ENCODE data around the gene SHANK1.
A peak's percentile ranks its signal among the peaks of the same experiment; 100 is the strongest.

The SHANK1 gene

DNA sequence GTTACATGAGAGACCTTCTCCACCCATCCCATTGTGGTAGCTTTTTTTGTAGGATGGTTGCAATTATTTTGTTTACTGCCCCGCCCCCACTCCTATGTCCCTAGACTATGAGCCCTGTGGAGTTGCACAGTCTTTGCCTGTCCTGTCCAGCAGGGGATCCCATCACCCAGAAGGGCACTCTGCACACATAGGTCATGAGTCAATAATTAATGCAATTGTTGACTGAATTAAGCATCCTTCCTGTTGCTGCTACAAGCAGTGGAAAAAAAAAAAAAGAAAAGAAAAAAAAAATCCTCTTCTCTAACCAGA is 56.2 kb downstream of the SHANK1 start:
- peaks cover 15% of the 10 kb centered on the region for H3K27me3 ChIP-seq (ENCODE audit: low read depth, low read length)
- no peaks in the 10 kb centered on the region for H3K9me3 ChIP-seq (ENCODE audit: control insufficient read depth in 1 of 2, low read length in 2 of 2)
- no peak overlapping the region for H3K4me3 ChIP-seq (ENCODE audit: low read depth in 1 of 2, low read length in 2 of 2)
- peaks cover 0 to 29% of the 10 kb centered on the region in 2 donors for H3K4me1 ChIP-seq (ENCODE audit: control insufficient read depth in 1 of 2, insufficient read depth in 2 of 2, low read length in 2 of 2)
- H3K27ac ChIP-seq (ENCODE audit: low read length): no peak overlapping the region
- no peaks in the 10 kb centered on the region for H3K36me3 ChIP-seq (ENCODE audit: control insufficient read depth in 1 of 2, insufficient read depth in 2 of 2, low read length in 2 of 2)

DNA sequence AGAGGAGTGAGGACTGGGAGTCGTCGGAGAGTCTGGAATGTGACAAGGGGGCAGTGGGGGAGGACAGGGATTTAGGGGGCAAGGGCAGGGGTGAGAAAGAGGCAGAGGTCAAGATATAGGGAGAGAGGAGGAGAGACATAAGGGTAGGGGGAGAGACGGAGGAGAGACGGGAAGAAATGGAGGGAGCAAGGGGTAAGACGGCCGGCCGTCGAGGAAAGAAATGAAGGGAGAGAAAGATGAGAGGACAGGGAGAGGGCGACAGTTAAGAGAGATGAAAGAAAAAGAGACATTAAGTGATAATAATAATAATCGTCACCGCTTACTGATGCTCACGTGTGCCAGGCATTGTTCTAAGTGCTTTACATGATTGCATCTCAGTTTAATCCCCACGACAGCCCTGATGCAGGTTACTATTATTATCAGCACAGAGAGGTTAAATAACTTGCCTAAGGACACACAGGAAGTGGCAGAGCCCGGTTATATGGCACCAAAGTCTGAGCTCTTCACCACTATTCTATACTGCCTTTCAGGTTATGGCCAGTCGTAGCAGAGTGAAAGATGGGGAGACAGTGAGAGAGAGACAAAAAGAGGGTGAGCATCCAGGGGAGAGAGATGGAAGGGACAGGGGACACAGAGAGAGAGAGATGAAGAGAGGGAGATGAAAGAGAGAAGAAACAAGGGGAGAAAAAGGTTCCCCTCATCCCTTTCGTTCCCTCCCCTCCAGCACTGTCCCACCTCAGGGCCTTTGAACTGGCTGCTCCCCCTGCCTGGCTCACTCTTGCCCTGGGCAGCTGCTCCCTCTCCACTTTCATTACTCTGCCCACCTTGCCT is 56.7 kb downstream of the SHANK1 start:
- Histone ChIP-seq H3K27me3 (ENCODE audit: low read depth, low read length) (peaks cover 15% of the 10 kb centered on the region), H3K36me3 (ENCODE audit: control insufficient read depth in 1 of 2, insufficient read depth in 2 of 2, low read length in 2 of 2) (no peaks in the 10 kb centered on the region), H3K4me1 (ENCODE audit: control insufficient read depth in 1 of 2, insufficient read depth in 2 of 2, low read length in 2 of 2) (peaks cover 0 to 29% of the 10 kb centered on the region in 2 donors), H3K27ac (ENCODE audit: low read length) (no peak overlapping the region), H3K9me3 (ENCODE audit: control insufficient read depth in 1 of 2, low read length in 2 of 2) (no peaks in the 10 kb centered on the region), H3K4me3 (ENCODE audit: low read depth in 1 of 2, low read length in 2 of 2) (no peak overlapping the region)

DNA sequence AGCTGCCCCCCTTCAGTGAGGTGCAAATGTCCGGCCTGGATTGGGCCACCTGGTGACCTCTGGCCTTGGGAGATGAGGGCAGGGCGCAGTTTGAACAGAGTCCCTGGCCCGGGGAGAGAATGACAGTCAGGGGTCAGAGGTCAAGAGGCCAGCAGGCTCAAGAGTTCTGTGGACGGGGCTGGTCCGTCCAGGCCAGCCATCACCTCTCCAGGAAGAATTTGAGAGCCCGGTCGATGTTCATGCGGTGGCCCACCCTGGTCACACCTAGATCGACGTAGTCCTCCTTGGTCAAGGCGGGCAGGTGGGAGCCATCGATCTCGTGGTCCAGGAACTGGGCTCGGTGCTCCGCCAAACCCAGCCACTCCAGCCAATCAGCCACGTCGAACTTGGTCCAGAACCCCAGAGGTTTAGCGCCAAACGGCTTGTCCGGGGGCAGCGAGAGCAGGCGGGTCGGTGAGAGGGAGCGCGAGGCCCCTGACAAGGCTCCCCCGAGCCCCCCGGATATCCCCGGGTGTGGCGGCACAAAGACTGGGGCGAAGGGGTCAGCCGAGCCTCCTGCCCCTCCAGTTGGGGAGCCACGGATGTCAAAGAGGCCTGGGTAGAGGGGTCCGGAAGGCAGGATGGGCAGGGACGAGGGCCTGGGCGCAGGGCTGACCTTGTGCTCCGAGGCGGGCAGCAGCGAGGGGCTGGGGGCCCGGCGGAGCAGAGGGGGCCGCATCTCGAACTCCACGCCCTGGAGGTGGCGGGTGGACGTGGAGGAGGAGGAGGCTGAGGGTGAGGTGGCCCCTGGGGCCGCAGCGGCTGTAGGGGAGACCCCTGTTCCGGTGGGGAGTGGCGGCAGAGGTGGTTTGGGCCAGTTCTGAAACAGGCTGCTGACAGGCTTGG is 57.6 kb downstream of the SHANK1 start:
- Histone ChIP-seq H3K27me3 (ENCODE audit: low read depth, low read length) (peaks cover 15% of the 10 kb centered on the region), H3K4me1 (ENCODE audit: control insufficient read depth in 1 of 2, insufficient read depth in 2 of 2, low read length in 2 of 2) (peaks cover 0 to 21% of the 10 kb centered on the region in 2 donors), H3K9me3 (ENCODE audit: control insufficient read depth in 1 of 2, low read length in 2 of 2) (no peaks in the 10 kb centered on the region), H3K4me3 (ENCODE audit: low read depth in 1 of 2, low read length in 2 of 2) (no peak overlapping the region), H3K27ac (ENCODE audit: low read length) (no peak overlapping the region), H3K36me3 (ENCODE audit: control insufficient read depth in 1 of 2, insufficient read depth in 2 of 2, low read length in 2 of 2) (no peaks in the 10 kb centered on the region)

DNA sequence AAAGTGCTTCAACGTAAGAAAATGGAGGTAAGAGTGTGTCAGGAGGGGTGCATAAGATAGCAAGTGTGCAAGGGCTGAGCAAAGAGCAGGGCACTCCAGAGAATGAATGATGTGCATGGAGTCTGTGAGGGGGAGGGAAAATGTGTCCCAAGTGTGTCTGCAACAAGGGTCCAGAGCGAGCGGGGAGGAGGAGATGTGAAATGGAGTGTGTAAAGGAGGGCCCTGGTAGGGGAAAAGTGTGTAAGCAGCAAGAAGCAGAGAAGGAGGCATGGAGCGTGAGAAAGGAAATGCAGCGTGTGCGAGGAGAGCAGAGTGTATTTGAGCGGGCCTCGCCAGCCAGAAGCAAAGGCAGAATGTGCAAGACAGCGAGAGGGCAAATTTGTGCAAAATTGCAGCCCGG is 58.6 kb downstream of the SHANK1 start:
- Histone ChIP-seq H3K36me3 (ENCODE audit: control insufficient read depth in 1 of 2, insufficient read depth in 2 of 2, low read length in 2 of 2) (no peaks in the 10 kb centered on the region), H3K27me3 (ENCODE audit: low read depth, low read length) (peaks cover 10% of the 10 kb centered on the region), H3K4me3 (ENCODE audit: low read depth in 1 of 2, low read length in 2 of 2) (no peak overlapping the region), H3K9me3 (ENCODE audit: control insufficient read depth in 1 of 2, low read length in 2 of 2) (no peaks in the 10 kb centered on the region), H3K4me1 (ENCODE audit: control insufficient read depth in 1 of 2, insufficient read depth in 2 of 2, low read length in 2 of 2) (peaks cover 0 to 13% of the 10 kb centered on the region in 2 donors), H3K27ac (ENCODE audit: low read length) (no peak overlapping the region)

DNA sequence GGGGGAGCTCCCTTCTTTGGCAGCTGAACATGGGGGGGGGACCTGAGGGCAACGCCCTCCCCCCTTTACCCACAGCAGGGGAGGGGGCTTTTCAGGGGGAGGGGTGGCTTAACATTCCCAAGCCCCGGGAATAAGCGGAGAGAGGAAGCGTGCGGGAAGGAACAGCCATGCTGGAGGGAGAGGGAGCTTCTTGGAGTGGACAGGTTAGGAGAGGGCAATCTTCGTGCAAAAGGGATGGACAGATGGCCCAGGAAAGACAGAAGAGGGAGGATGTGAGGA is 59.6 kb downstream of the SHANK1 start:
- H3K27me3 ChIP-seq (ENCODE audit: low read depth, low read length): peaks cover 10% of the 10 kb centered on the region

DNA sequence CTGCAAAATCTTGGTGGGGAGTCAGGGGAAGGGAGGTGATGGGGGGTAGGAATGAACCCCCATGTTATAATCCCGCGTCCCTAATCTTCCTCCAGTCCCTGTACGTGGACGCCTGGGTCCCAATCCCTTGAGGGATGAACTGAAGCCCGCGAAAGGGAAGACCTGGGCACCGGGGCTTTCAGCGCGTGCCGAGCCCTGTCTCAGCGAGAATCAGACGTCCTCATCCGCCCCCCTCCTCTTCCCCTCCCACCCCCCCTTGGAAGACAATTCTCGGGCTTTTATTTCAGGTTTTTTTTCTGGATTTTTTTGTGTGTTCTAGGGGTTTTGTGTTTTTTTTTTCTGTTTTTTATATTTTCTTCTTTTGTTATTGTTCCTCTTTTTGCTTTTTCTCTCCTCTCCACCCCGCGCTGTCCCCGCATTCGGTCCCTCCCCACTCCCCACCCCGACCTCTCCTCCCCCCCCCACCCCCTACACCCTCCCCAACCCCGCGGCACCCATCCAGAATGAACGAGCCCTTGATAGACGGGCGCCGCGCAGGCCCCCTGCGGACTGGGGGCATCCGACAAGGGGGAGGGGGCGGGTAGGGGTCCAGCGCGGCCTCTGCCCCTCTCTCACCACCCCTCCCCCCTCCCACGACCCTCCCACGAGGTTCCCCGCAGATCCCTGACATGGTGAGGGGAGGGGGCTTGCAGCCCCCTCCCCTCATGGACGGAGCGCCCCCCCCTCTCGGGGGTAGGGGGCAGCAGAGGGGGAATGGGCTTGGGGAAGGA is 60.1 kb downstream of the SHANK1 start:
- peak overlapping the region in 1 of 2 donors; percentile 53 for H3K4me3 ChIP-seq (ENCODE audit: low read depth in 1 of 2, low read length in 2 of 2)
- H3K27me3 ChIP-seq (ENCODE audit: low read depth, low read length): peaks cover 10% of the 10 kb centered on the region
- peaks cover 0 to 4% of the 10 kb centered on the region in 2 donors for H3K9me3 ChIP-seq (ENCODE audit: control insufficient read depth in 1 of 2, low read length in 2 of 2)

More for the DNA sequence above, 59.6 kb downstream of the SHANK1 start:
- Histone ChIP-seq H3K36me3 (ENCODE audit: control insufficient read depth in 1 of 2, insufficient read depth in 2 of 2, low read length in 2 of 2) (no peaks in the 10 kb centered on the region), H3K9me3 (ENCODE audit: control insufficient read depth in 1 of 2, low read length in 2 of 2) (peaks cover 0 to under 1% of the 10 kb centered on the region in 2 donors), H3K4me3 (ENCODE audit: low read depth in 1 of 2, low read length in 2 of 2) (no peak overlapping the region), H3K27ac (ENCODE audit: low read length) (no peak overlapping the region), H3K4me1 (ENCODE audit: control insufficient read depth in 1 of 2, insufficient read depth in 2 of 2, low read length in 2 of 2) (peaks cover 0 to 12% of the 10 kb centered on the region in 2 donors)

DNA sequence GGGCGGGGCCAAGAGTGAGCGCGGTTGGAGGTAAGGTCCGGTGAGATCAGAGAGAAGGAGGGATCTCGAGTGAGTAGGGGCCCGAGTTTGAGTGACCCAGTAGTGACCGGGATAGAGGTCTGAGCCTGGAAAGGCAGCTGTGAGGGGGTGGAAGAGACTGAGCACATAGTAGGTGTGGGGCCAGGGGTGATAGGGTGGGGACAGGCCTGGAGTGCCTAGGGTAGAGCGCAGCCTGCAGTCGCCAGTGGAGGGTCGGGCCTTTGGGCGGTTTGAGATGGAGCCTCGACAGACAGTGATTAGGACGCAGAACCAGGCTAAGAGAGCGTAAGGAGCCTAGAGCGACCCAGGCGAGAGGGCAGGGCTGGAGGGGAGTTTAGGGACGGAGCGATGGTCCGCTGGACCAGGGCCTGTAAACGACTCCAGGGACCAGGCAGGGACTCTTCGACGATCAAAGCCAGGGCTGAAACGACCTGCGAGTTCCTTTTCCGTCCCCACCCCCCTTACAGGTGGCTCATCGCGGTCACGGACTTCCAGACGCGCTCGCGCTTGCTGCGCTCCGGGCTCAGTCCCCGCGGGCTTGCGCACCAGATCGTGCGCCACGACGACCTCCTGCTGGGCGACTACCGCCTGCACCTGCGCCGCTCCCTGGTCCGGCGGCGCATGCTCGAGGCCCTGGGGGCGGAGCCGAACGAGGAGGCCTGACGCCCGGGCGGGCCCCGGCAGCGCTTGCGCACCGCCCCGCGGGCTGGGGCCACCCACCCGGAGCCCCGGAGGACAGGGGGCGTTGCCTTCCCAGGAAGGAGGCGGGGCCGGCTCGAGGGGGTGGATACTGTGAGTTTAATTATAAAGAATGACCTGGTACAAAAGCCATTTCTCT is 60.9 kb downstream of the SHANK1 start:
- Histone ChIP-seq H3K9me3 (ENCODE audit: control insufficient read depth in 1 of 2, low read length in 2 of 2) (peaks cover 0 to 4% of the 10 kb centered on the region in 2 donors), H3K4me1 (ENCODE audit: control insufficient read depth in 1 of 2, insufficient read depth in 2 of 2, low read length in 2 of 2) (peaks cover 0 to 12% of the 10 kb centered on the region in 2 donors), H3K36me3 (ENCODE audit: control insufficient read depth in 1 of 2, insufficient read depth in 2 of 2, low read length in 2 of 2) (no peaks in the 10 kb centered on the region), H3K27ac (ENCODE audit: low read length) (no peak overlapping the region), H3K4me3 (ENCODE audit: low read depth in 1 of 2, low read length in 2 of 2) (peak overlapping the region; percentile 5 to 53), H3K27me3 (ENCODE audit: low read depth, low read length) (peaks cover 10% of the 10 kb centered on the region)

More for the DNA sequence above, 60.1 kb downstream of the SHANK1 start:
- Histone ChIP-seq H3K4me1 (ENCODE audit: control insufficient read depth in 1 of 2, insufficient read depth in 2 of 2, low read length in 2 of 2) (peaks cover 0 to 12% of the 10 kb centered on the region in 2 donors), H3K27ac (ENCODE audit: low read length) (no peak overlapping the region), H3K36me3 (ENCODE audit: control insufficient read depth in 1 of 2, insufficient read depth in 2 of 2, low read length in 2 of 2) (no peaks in the 10 kb centered on the region)

DNA sequence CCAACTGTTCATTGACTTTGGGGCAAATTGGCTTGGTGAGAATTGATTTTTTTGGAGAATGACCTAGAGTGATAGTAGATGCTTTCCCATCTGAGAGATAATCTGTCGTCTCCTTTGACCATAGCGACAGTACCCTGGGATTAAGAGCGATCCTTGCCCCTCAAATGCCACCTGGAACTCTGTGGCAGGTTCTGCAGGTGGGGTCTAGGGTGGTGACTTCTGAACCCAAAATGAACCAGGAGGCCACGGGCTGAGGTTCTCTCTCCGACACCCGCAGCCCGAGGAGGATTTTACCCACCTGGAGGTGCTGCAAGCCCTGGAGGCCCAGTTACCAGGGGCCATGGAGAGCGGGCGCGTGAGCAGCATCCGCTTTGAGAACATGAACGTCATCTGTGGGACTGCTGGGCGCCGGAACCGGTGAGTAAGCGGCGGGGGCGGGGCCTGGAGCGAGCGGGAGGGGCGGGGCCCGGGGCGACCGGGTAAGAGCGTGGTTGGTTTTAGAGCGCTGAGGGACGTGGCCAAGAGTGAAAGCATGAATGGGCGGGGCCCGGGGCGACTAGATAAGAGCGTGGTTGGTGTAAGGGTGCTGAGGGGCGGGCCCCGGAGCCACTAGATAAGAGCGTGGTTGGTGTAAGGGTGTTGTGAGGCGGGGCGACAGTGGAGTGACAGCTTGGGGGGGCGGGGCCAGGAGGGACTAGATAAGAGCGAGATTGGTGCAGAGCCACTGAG is 61.7 kb downstream of the SHANK1 start:
- peak overlapping the region; percentile 5 to 53 for H3K4me3 ChIP-seq (ENCODE audit: low read depth in 1 of 2, low read length in 2 of 2)
- H3K9me3 ChIP-seq (ENCODE audit: control insufficient read depth in 1 of 2, low read length in 2 of 2): peaks cover 0 to 4% of the 10 kb centered on the region in 2 donors
- H3K27ac ChIP-seq (ENCODE audit: low read length): no peak overlapping the region
- no peaks in the 10 kb centered on the region for H3K36me3 ChIP-seq (ENCODE audit: control insufficient read depth in 1 of 2, insufficient read depth in 2 of 2, low read length in 2 of 2)
- H3K27me3 ChIP-seq (ENCODE audit: low read depth, low read length): peaks cover 10% of the 10 kb centered on the region
- peaks cover 0 to 12% of the 10 kb centered on the region in 2 donors for H3K4me1 ChIP-seq (ENCODE audit: control insufficient read depth in 1 of 2, insufficient read depth in 2 of 2, low read length in 2 of 2)

DNA sequence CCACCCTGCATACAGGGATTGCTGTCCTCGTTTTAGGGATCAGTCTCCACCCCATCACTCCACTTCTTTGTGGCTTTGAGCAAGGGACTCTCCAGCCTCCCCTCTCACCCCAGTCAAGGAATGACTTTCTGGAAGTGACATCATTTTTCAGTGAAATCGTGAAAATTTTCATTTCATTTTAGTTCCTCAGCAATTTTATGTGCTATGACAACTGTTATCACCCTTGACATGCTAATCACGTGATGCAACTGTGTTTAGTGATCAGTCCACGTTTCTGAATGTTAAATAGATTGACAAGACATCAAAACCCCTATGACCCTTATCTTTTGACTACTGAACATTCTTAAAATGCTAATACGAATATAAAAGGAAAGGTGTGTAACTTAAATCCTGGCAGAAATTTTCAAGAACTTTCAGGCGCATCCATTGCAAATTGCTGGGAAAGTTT is 62.4 kb downstream of the SHANK1 start:
- no peaks in the 10 kb centered on the region for H3K36me3 ChIP-seq (ENCODE audit: control insufficient read depth in 1 of 2, insufficient read depth in 2 of 2, low read length in 2 of 2)
- peaks cover 0 to 4% of the 10 kb centered on the region in 2 donors for H3K9me3 ChIP-seq (ENCODE audit: control insufficient read depth in 1 of 2, low read length in 2 of 2)
- peaks cover 0 to 12% of the 10 kb centered on the region in 2 donors for H3K4me1 ChIP-seq (ENCODE audit: control insufficient read depth in 1 of 2, insufficient read depth in 2 of 2, low read length in 2 of 2)
- H3K4me3 ChIP-seq (ENCODE audit: low read depth in 1 of 2, low read length in 2 of 2): no peak overlapping the region
- peaks cover 10% of the 10 kb centered on the region for H3K27me3 ChIP-seq (ENCODE audit: low read depth, low read length)
- no peak overlapping the region for H3K27ac ChIP-seq (ENCODE audit: low read length)

DNA sequence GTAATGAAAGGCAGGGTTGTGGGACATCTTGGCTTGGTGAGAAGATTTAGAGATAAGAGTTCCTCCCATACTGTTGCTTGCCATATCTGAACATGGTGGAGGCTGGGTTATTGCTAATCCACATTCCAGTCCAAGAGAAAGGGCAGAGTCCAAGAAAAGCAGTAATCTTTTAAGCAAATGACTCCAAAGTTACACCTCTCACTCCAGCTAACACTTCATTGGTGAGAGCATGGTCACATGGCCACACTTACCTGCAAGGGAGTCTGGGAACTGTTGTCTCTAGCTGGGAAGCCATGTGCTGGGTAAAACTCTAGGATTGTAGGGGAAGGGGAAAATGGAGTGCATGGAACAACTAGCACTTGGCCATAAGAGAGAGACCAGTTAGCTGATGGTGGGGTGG is 64.7 kb downstream of the SHANK1 start:
- H3K4me1 ChIP-seq (ENCODE audit: control insufficient read depth in 1 of 2, insufficient read depth in 2 of 2, low read length in 2 of 2): peaks cover 0 to 12% of the 10 kb centered on the region in 2 donors
- no peak overlapping the region for H3K27ac ChIP-seq (ENCODE audit: low read length)
- peaks cover 0 to 4% of the 10 kb centered on the region in 2 donors for H3K9me3 ChIP-seq (ENCODE audit: control insufficient read depth in 1 of 2, low read length in 2 of 2)
- H3K36me3 ChIP-seq (ENCODE audit: control insufficient read depth in 1 of 2, insufficient read depth in 2 of 2, low read length in 2 of 2): no peaks in the 10 kb centered on the region
- no peak overlapping the region for H3K4me3 ChIP-seq (ENCODE audit: low read depth in 1 of 2, low read length in 2 of 2)
- peaks cover 10% of the 10 kb centered on the region for H3K27me3 ChIP-seq (ENCODE audit: low read depth, low read length)
